ENCODE results near the gene KCNJ10. TPM values are rescaled to one million over a fixed set of nuclear protein-coding genes. Genes with fewer than 3 reads are reported as not detected.

KCNJ10 gene
- polyA plus RNA-seq, 1 donor (not counting 4 experiments of a cell fraction or from before 2014, with no cell fraction given), result not detected

DNA sequence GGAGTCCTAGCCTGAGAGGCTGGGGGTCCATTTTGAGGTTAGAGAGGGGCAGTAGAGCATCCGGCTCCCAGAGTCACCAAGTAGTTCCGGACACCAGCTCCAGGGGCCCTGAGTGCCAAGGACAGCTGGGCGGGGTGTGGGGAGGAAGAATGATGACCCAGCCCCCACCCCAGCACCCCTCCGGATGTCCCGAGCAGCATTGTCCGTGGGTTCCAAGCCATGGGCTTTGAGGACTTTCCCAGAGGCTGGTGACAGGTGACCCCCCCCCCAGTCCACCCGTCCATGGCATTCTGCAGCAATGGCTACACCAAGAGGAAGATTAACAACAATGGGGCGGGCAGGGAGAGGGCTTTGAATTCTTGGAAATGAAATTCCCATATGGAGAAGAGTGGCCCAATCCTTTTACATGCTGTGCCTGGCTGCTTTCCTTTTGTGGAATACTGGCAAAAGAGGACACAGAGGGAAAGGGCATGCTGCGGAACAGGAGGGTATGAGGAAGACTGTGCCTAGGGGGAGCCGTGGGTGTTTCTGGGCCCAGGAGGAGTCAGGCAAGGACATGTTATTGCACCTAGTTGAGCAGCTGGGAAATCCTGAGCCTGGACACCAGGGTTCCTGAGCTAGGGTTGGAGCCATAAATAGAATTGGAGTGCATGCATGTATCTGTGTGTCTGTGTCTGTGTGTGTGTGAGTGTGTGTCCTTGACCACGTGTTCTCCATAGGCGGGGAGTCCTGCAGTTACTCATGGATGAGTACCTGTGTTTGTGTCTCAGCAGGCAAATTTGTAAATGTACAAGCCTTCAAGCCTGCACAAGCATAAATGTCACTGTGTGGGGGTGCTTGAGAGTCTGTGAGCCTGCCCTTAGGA lies 46.6 kb upstream of the KCNJ10 start:
- no peaks in the 10 kb centered on the region for H4K20me1 ChIP-seq (ENCODE audit: control insufficient read depth, extremely low read depth, insufficient read depth, low read length)
- H3K27ac ChIP-seq (ENCODE audit: control insufficient read depth, insufficient read depth, low read length), result no peak overlapping the region
- H3K27me3 ChIP-seq (ENCODE audit: control insufficient read depth, extremely low read depth, insufficient read depth, low read length), result no peaks in the 10 kb centered on the region
- peak overlapping the region; percentile 33 for H3K4me2 ChIP-seq (ENCODE audit: control insufficient read depth, extremely low read depth, insufficient read depth, low read depth, low read length)
- peak; percentile 92 for DNase-seq (ENCODE audit: low read depth, low spot score)
- dilution Hi-C loops (cut with MboI; ENCODE audit: extremely low pct_ligation_motif_present, low sequenced_read_pairs), result no loop called here
- H3K36me3 ChIP-seq (ENCODE audit: control insufficient read depth in 2 of 2, extremely low read depth in 1 of 2, insufficient read depth in 2 of 2, low read length in 2 of 2), result no peaks in the 10 kb centered on the region
- no peaks in the 10 kb centered on the region for H3K79me2 ChIP-seq (ENCODE audit: control insufficient read depth, insufficient read depth, low read length)
- no peak overlapping the region for H3K9ac ChIP-seq (ENCODE audit: control insufficient read depth, extremely low read depth, insufficient read depth, low read length)
- H3K4me3 ChIP-seq (ENCODE audit: control insufficient read depth in 2 of 3, extremely low read depth in 1 of 3, insufficient read depth in 2 of 3, low read depth in 1 of 3, low read length in 3 of 3), result no peak overlapping the region
- peak; percentile 99 for FAIRE-seq
- TF ChIP-seq CTCF (optimal IDR thresholded peaks at IDR 0.05 in 1 of 3, IDR thresholded peaks at IDR 0.05 in 1 of 3, conservative IDR thresholded peaks at IDR 0.05 in 1 of 3; ENCODE audit: extremely low read depth in 1 of 3, insufficient read depth in 2 of 3, low read length in 3 of 3) (no peak), EZH2 (IDR thresholded peaks at IDR 0.05; ENCODE audit: low read length) (no peak)
- H2AFZ ChIP-seq (ENCODE audit: control insufficient read depth, low read length), result no peak overlapping the region
- H3K9me3 ChIP-seq (ENCODE audit: control insufficient read depth, low read depth, low read length), result no peaks in the 10 kb centered on the region
- peaks cover 13% of the 10 kb centered on the region for H3K4me1 ChIP-seq (ENCODE audit: control insufficient read depth, extremely low read depth, insufficient read depth, low read length)
- no peaks in the 10 kb centered on the region for H3K9me1 ChIP-seq (ENCODE audit: control insufficient read depth, extremely low read depth, insufficient read depth, low read length)

DNA sequence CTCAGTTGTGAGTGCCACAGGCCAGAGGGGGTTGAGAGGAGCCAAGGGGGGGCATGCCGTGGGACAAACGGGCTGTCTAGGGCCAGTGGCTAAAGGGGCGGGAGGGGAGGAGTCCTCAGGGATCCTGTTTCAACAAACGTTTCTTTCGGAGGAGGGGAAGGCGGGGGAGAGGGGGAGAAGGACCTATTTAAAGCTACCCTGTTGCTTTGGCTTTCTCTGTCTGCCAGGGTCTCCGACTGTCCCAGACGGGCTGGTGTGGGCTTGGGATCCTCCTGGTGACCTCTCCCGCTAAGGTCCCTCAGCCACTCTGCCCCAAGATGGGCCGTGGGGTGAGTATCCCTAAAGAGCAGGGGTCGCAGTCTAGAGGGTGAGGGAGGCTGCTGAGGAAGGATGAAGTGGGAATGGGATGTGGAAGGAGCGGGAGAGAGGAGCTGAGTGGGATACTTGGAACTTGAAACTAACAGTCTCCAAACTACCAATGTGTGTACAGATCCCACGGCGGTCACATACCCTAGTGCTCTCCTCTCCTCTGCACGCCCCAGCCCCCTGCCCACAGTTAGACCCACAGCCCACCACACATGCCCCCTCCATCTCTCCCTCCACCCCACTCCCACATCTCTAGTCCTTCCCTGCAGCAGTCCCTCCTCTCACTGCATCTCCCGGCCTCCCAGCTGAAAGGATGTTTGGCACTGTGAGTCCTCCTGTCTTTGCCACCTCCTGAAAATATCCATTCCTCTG lies 45.8 kb upstream of the KCNJ10 start, which contains the start of gene ATP1A2:
ATP1A2 (plus strand) TSS at position 215 of the 738 bp plus-strand sequence; CDS start at position 318, 103 bp downstream.
- TF ChIP-seq EZH2 (IDR thresholded peaks at IDR 0.05; ENCODE audit: low read length) (no peak), CTCF (optimal IDR thresholded peaks at IDR 0.05 in 1 of 3, IDR thresholded peaks at IDR 0.05 in 1 of 3, conservative IDR thresholded peaks at IDR 0.05 in 1 of 3; ENCODE audit: extremely low read depth in 1 of 3, insufficient read depth in 2 of 3, low read length in 3 of 3) (no peak)
- Histone ChIP-seq H3K36me3 (ENCODE audit: control insufficient read depth in 2 of 2, extremely low read depth in 1 of 2, insufficient read depth in 2 of 2, low read length in 2 of 2) (no peaks in the 10 kb centered on the region), H3K4me3 (ENCODE audit: control insufficient read depth in 2 of 3, extremely low read depth in 1 of 3, insufficient read depth in 2 of 3, low read depth in 1 of 3, low read length in 3 of 3) (no peak within 1 kb of the TSS), H3K9me1 (ENCODE audit: control insufficient read depth, extremely low read depth, insufficient read depth, low read length) (no peaks in the 10 kb centered on the region), H4K20me1 (ENCODE audit: control insufficient read depth, extremely low read depth, insufficient read depth, low read length) (no peaks in the 10 kb centered on the region), H3K27ac (ENCODE audit: control insufficient read depth, insufficient read depth, low read length) (no peak within 1 kb of the TSS), H3K4me1 (ENCODE audit: control insufficient read depth, extremely low read depth, insufficient read depth, low read length) (peaks cover 13% of the 10 kb centered on the region), H2AFZ (ENCODE audit: control insufficient read depth, low read length) (no peak within 1 kb of the TSS), H3K9me3 (ENCODE audit: control insufficient read depth, low read depth, low read length) (no peaks in the 10 kb centered on the region), H3K79me2 (ENCODE audit: control insufficient read depth, insufficient read depth, low read length) (no peaks in the 10 kb centered on the region), H3K27me3 (ENCODE audit: control insufficient read depth, extremely low read depth, insufficient read depth, low read length) (no peaks in the 10 kb centered on the region), H3K9ac (ENCODE audit: control insufficient read depth, extremely low read depth, insufficient read depth, low read length) (no peak within 1 kb of the TSS), H3K4me2 (ENCODE audit: control insufficient read depth, extremely low read depth, insufficient read depth, low read depth, low read length) (peak within 1 kb of the TSS; percentile 33)
- dilution Hi-C loops (cut with MboI; ENCODE audit: extremely low pct_ligation_motif_present, low sequenced_read_pairs), result no loop called here
- FAIRE-seq (no peak), DNase-seq (ENCODE audit: low read depth, low spot score) (no peak)

All from keratinocyte (primary cell).